B cell (primary cell): ENCODE data around the gene NCDN. TPM values are rescaled to one million over a fixed set of nuclear protein-coding genes. Genes with fewer than 3 reads are reported as not detected.

Source experiments
- ATAC-seq: fragments of 200-7000 bp; cut with Tn5 transposase; one replicate; pipeline ENCODE4 v1.10.0; 2021; ENCODE audit warnings: low read depth, mild to moderate bottlenecking, moderate number of reproducible peaks, moderate library complexity
- CTCF ChIA-PET: fragments of 350-600 bp; sonication (Branson Sonifier 250); formaldehyde crosslinking; loops from one replicate; lab custom pipeline; 2021; ENCODE audit warnings: antibody characterized with exemption, inconsistent platforms; lab: Charles Lee
- POLR2A ChIA-PET: fragments of 350-600 bp; sonication (Branson Sonifier 250); formaldehyde crosslinking; loops from one replicate; lab custom pipeline; 2021; ENCODE audit warnings: antibody characterized with exemption; lab: Charles Lee
- DNase-seq: peaks from one replicate; pipeline ENCODE4 v3.0.0; 2013
- H2AFZ ChIP-seq: 2 replicates; pipeline ENCODE4 v1.6.1; 2012; ENCODE audit warnings: mild to moderate bottlenecking, low read depth, low read length; ENCODE audit not compliant: insufficient read depth, poor library complexity, severe bottlenecking
- H3K27ac ChIP-seq, 2 donors: 1 replicate in 1 of 2; 2 replicates in 1 of 2; pipeline ENCODE4 v1.5.1; 2012 to 2013; ENCODE audit warnings: low read length in 2 of 2, mild to moderate bottlenecking in 2 of 2, moderate library complexity in 1 of 2
- H3K27me3 ChIP-seq, 4 experiments: fragments of 200-600 bp in 1 of 4; sonication (generic) in 1 of 4; replicated peaks in 1 of 4; 1 replicate in 2 of 4; 2 replicates in 2 of 4; pipeline versions ENCODE4 v1.6.1 to v1.7.0; 2013 to 2016; ENCODE audit warnings: low read length in 3 of 4, mild to moderate bottlenecking in 2 of 4, mixed read lengths in 1 of 4, moderate library complexity in 1 of 4; ENCODE audit not compliant: insufficient read depth in 4 of 4, control insufficient read depth in 3 of 4; ENCODE audit errors: control extremely low read depth in 1 of 4
- H3K36me3 ChIP-seq, 2 experiments: replicated peaks in 1 of 2; 1 replicate in 1 of 2; 2 replicates in 1 of 2; pipeline versions ENCODE4 v1.6.1 to v1.7.1; 2013; ENCODE audit warnings: low read length in 1 of 2; ENCODE audit not compliant: insufficient read depth in 2 of 2, control insufficient read depth in 1 of 2; ENCODE audit errors: control extremely low read depth in 1 of 2, extremely low read depth in 1 of 2
- H3K4me1 ChIP-seq, 2 donors: fragments of 200-600 bp in 1 of 2; sonication (generic) in 1 of 2; 1 replicate in 1 of 2; 2 replicates in 1 of 2; pipeline versions ENCODE4 v1.5.1 to v1.6.1; 2013 to 2017; ENCODE audit warnings: low read length in 2 of 2; ENCODE audit not compliant: control insufficient read depth in 2 of 2, insufficient read depth in 2 of 2
- H3K4me2 ChIP-seq: replicated peaks from 2 replicates; pipeline ENCODE3; 2012; ENCODE audit warnings: mild to moderate bottlenecking, low read depth, low read length; ENCODE audit not compliant: poor library complexity, severe bottlenecking
- H3K4me3 ChIP-seq, 5 experiments: fragments of 200-600 bp in 1 of 5; sonication (generic) in 1 of 5; 1 replicate in 3 of 5; 2 replicates in 2 of 5; pipeline versions ENCODE4 v1.5.1 to v1.7.0; 2011 to 2016; ENCODE audit warnings: low read length in 4 of 5, mild to moderate bottlenecking in 4 of 5, low read depth in 2 of 5, control low read depth in 1 of 5, moderate library complexity in 1 of 5; ENCODE audit not compliant: insufficient read depth in 1 of 5; ENCODE audit errors: control extremely low read depth in 1 of 5, extremely low read depth in 1 of 5
- H3K79me2 ChIP-seq: fragments of 200-600 bp; sonication (generic); one replicate; pipeline ENCODE4 v1.6.0; 2016; ENCODE audit warnings: low read length; ENCODE audit not compliant: control insufficient read depth, insufficient read depth
- H3K9ac ChIP-seq: fragments of 200-600 bp; sonication (generic); 2 replicates; pipeline ENCODE4 v1.6.1; 2017; ENCODE audit warnings: mild to moderate bottlenecking, low read length, moderate library complexity
- H3K9me3 ChIP-seq, 3 donors: one replicate each; pipeline versions ENCODE4 v1.6.1 to v1.7.1; 2013; ENCODE audit warnings: low read length in 2 of 3; ENCODE audit not compliant: control insufficient read depth in 2 of 3, insufficient read depth in 1 of 3; ENCODE audit errors: control extremely low read depth in 1 of 3
- H4K20me1 ChIP-seq: 2 replicates; pipeline ENCODE4 v1.6.0; 2012; ENCODE audit warnings: mild to moderate bottlenecking, low read length; ENCODE audit not compliant: insufficient read depth, control insufficient read depth, poor library complexity, severe bottlenecking
- H3K27ac Mint-ChIP-seq: one replicate; pipeline ENCODE4 v1.8.0; 2021; ENCODE audit warnings: mixed read lengths
- H3K27me3 Mint-ChIP-seq: one replicate; pipeline ENCODE4 v1.8.0; 2021; ENCODE audit warnings: mixed read lengths
- H3K4me1 Mint-ChIP-seq: one replicate; pipeline ENCODE4 v1.8.0; 2021; ENCODE audit warnings: mixed read lengths
- H3K4me3 Mint-ChIP-seq: one replicate; pipeline ENCODE4 v1.8.0; 2021; ENCODE audit warnings: mixed read lengths
- H3K9me3 Mint-ChIP-seq: one replicate; pipeline ENCODE4 v1.8.0; 2022; ENCODE audit warnings: mixed read lengths; ENCODE audit not compliant: insufficient read depth
- EZH2 ChIP-seq: IDR thresholded peaks from 2 replicates; pipeline ENCODE4 v1.6.1; 2012; ENCODE audit warnings: borderline replicate concordance, low read depth, mild to moderate bottlenecking, moderate library complexity, low read length; ENCODE audit not compliant: insufficient read depth, poor library complexity, severe bottlenecking
- WGBS: methylation state at CpG from one replicate; pipeline ENCODE4 v1.1.5; 2013; ENCODE audit warnings: missing lambda C conversion rate; ENCODE audit not compliant: insufficient coverage; 5-methylcytosine and 5-hydroxymethylcytosine counted together
- intact Hi-C: fragments of 100-400 bp; cut with micrococcal nuclease; formaldehyde crosslinking; loops from one replicate; pipeline ENCODE4 v1.10.0; 2022
- polyA plus RNA-seq: library from polyadenylated mRNA; depleted of rRNA; stranded (reverse); fragments of >200 nt; gene quantifications from 2 replicates; pipeline ENCODE4 v1.2.3, GENCODE V29; 2012
- total RNA-seq, 2 donors: library from RNA; stranded (reverse); fragments of 120-200 nt in 1 of 2; gene quantifications; 1 replicate in 1 of 2; 2 replicates in 1 of 2; pipeline versions ENCODE4 v1.2.3 to v1.2.4, GENCODE V29; 2013 to 2022
- TF ChIP-seq, protein P1 (sequence below): fragments of 200-600 bp; IDR thresholded peaks from one replicate; pipeline ENCODE4 v1.8.0; 2022; ENCODE audit warnings: antibody characterized with exemption, mild to moderate bottlenecking

NCDN gene
- total and polyA plus RNA-seq, 2 donors (not counting 1 experiment from before 2014, with no cell fraction given), result 13.6 to 19.8 TPM

GRCh38 chr1:35518183-35518582 is 39.4 kb upstream of the NCDN start:
- intact Hi-C loops, result no loop called here
- TF ChIP-seq EZH2, result no peak
- TF ChIP-seq, protein P1, sequence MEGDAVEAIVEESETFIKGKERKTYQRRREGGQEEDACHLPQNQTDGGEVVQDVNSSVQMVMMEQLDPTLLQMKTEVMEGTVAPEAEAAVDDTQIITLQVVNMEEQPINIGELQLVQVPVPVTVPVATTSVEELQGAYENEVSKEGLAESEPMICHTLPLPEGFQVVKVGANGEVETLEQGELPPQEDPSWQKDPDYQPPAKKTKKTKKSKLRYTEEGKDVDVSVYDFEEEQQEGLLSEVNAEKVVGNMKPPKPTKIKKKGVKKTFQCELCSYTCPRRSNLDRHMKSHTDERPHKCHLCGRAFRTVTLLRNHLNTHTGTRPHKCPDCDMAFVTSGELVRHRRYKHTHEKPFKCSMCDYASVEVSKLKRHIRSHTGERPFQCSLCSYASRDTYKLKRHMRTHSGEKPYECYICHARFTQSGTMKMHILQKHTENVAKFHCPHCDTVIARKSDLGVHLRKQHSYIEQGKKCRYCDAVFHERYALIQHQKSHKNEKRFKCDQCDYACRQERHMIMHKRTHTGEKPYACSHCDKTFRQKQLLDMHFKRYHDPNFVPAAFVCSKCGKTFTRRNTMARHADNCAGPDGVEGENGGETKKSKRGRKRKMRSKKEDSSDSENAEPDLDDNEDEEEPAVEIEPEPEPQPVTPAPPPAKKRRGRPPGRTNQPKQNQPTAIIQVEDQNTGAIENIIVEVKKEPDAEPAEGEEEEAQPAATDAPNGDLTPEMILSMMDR, result no peak
- Histone ChIP-seq H3K36me3 (peaks cover 0 to 1% of the 10 kb centered on the region in 2 experiments), H3K9me3 (peaks cover 4 to 7% (median 7%) of the 10 kb centered on the region in 3 donors), H3K79me2 (peaks cover 57% of the 10 kb centered on the region), H3K4me3 (no peak overlapping the region), H3K27ac (no peak overlapping the region), H3K4me2 (no peak overlapping the region), H3K9ac (no peak overlapping the region), H4K20me1 (peaks cover 5% of the 10 kb centered on the region), H2AFZ (no peak overlapping the region), H3K4me1 (no peaks in the 10 kb centered on the region), H3K27me3 (no peaks in the 10 kb centered on the region)
- ChIA-PET POLR2A (no interaction called here), CTCF (no interaction called here)
- WGBS, result no CpG with 5 or more reads among the region's 3 CpGs
- peaks cover 5% of the 10 kb centered on the region for H3K4me1 Mint-ChIP-seq
- H3K27ac Mint-ChIP-seq, result no peak overlapping the region
- H3K27me3 Mint-ChIP-seq, result no peaks in the 10 kb centered on the region
- no peak overlapping the region for H3K4me3 Mint-ChIP-seq
- ATAC-seq (no peak), DNase-seq (no peak)
- peaks cover 21% of the 10 kb centered on the region for H3K9me3 Mint-ChIP-seq

GRCh38 chr1:35519432-35519831 is 38.2 kb upstream of the NCDN start:
- ChIA-PET CTCF (interaction anchor here (0.7 kb wide), 1 partner anchor 16 kb away, joined by 4 read pairs; no protein-coding TSS in a partner anchor), POLR2A (no interaction called here)
- no peak for ATAC-seq
- no peaks in the 10 kb centered on the region for H3K27me3 ChIP-seq
- no peak for TF ChIP-seq EZH2
- TF ChIP-seq, protein P1, result no peak
- H3K9ac ChIP-seq, result no peak overlapping the region
- peaks cover 0 to 1% of the 10 kb centered on the region in 2 experiments for H3K36me3 ChIP-seq
- H2AFZ ChIP-seq, result no peak overlapping the region
- no peak for DNase-seq
- Mint-ChIP-seq H3K4me1 (peaks cover 3% of the 10 kb centered on the region), H3K27ac (no peak overlapping the region), H3K4me3 (no peak overlapping the region), H3K27me3 (no peaks in the 10 kb centered on the region), H3K9me3 (peaks cover 21% of the 10 kb centered on the region)
- H3K27ac ChIP-seq, result no peak overlapping the region
- no peaks in the 10 kb centered on the region for H3K4me1 ChIP-seq
- H3K79me2 ChIP-seq, result peaks cover 52% of the 10 kb centered on the region
- H3K4me3 ChIP-seq, result no peak overlapping the region
- no peak overlapping the region for H3K4me2 ChIP-seq
- intact Hi-C loops, result no loop called here
- no CpG with 5 or more reads among the region's 2 CpGs for WGBS
- peaks cover 4 to 7% (median 7%) of the 10 kb centered on the region in 3 donors for H3K9me3 ChIP-seq
- H4K20me1 ChIP-seq, result no peaks in the 10 kb centered on the region
